OCI-LY3 (cell line): ENCODE data around the gene DDX39B.

ENCODE experiments used
- CTCF ChIP-seq: fragments of 200-600, 300-600 bp; sonication (generic); IDR thresholded peaks from 2 replicates; pipeline ENCODE4 v1.5.1; 2014; ENCODE audit warnings: antibody characterized with exemption, low read length, low read depth
- EZH2phosphoT487 ChIP-seq: fragments of 200-600 bp; shearing (Covaris generic); IDR thresholded peaks from 2 replicates; pipeline ENCODE4 v1.6.1; 2018; ENCODE audit warnings: antibody characterized with exemption, mixed run types, low read depth

- TF ChIP-seq EZH2phosphoT487 (no peak), CTCF (no peak)
Measured at GRCh38 chr6:31543639-31544038, 1.8 kb upstream of the DDX39B start.
